Stimulated activated CD8-positive, alpha-beta memory T cell treated with anti-CD3 and anti-CD28 coated beads, Interleukin-4, amount 100 ng/mL, for 24 hours (primary cell): Measurements from ENCODE around the gene NOP56.

Experiments
- DNase-seq: peaks from one replicate; pipeline ENCODE4 v3.0.0-alpha.2; 2020; ENCODE audit warnings: low read depth

NOP56 gene

GRCh38 chr20:2651772-2652723, at the start of gene NOP56:
TSS of gene NOP56 (plus strand) at chr20:2652632. CDS start at chr20:2652661, 29 bp downstream.
- DNase-seq: peak; percentile 89

DNA sequence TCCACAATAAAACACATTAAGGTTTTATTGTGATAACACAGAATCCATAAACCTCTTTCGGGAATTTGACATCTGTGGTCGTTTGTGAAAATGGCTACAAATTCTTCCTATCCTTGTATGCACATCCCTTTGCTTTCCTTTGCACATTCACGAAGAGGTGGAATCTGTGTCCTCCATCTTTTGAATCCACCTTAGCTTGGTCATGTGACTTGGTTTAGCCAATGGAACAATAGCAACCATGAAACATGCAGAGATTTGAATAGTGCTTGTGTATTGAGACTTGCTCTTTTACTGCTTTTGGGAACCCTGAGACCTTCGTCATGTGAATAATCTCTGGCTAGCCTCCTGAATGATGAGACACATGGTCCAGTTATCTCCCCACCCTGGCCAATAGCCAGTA, 49.7 kb upstream of the NOP56 start:
- DNase-seq: no peak

GRCh38 chr20:2603816-2604505, 48.5 kb upstream of the NOP56 start:
- no peak for DNase-seq

- DNase-seq: no peak
Observed at GRCh38 chr20:2604506-2604835, 48.0 kb upstream of the NOP56 start.

- no peak for DNase-seq
Observed at GRCh38 chr20:2606507-2607006, 45.9 kb upstream of the NOP56 start.

DNA sequence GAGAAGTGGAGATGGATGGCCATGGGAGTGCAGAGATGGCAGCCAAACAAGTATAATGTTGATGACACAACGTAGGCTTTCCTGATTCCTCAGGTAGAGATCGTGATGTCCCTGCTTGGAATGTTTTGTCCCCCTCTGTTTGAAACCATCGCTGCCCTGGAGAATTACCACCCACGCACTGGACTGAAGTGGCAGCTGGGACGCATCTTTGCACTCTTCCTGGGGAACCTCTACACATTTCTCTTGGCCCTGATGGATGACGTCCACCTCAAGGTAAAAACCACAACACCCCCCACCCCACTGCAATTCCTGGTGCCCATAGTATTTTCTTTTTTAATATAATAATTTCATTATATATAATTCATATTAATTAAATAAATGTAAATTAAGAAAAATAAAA, 42.1 kb upstream of the NOP56 start:
- no peak for DNase-seq

DNA sequence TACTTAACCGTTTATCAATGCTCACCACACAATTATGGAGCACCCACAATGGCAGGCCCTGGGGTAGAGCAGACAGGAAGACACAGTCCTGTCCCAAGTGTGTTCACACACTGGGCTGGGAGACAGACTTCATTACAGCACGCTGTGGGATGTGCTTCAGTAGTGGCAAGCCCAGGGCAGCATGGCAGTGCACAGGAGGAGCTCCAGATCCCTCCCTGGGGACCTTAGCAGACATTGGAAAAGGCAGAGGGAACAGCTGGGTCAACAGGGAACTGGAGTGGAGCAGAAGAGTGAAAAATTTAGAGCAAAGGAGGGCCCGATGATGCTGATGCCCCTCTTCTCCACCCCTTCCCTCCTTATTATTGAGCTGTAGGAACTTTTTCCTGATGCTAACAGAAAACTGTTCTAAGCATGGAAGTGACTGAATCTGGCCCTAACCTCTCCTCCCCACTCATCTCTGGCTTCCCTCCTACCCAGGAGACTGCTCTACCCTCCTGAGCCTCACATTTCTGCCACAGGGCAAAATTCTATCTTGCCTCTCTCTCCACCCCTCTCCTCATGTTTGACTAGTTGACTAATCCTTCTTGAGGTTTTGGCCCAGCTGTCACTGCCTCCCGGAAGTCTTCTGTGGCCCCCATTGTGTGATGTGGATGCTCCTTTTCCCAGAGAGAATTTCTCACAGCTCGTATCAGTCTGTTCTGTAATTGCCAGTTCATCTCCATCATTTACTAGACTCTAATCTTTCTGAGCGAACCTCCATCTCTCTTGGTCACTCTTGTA, 41.3 kb upstream of the NOP56 start:
- no peak for DNase-seq

DNA sequence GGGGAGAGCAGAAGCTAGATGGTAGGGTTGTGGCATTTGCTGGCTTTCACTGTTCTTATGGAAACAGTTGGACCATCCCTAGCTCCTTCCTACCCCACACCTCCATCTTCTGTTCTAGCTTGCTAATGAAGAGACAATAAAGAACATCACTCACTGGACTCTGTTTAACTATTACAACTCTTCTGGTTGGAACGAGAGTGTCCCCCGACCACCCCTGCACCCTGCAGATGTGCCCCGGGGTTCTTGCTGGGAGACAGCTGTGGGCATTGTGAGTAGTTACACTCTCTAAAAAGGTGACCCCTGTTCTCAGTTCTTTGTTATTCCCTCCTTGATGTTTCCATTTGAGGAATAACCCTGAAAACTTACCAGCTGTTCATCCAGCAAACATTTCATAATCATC, 40.4 kb upstream of the NOP56 start:
- DNase-seq: no peak

DNA sequence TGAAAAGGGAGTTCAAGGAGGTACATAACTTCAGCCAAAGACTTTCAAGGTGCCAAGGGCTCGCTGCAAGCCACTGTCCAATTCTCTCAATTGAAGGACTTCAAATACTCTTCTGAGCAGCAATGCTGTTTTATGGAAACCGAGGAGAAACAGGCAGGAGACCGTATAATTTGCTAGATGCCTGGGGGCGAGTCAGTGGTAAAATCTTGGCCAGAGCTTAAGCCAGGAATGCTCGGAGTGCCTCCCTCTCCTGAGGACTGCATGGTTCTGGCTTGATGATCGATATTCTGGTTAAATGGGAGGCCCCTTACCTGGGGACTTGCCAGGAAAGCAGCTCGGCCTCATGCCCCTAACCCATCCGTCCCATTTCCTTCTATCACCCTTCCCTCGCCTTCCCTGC, 35.8 kb upstream of the NOP56 start:
- no peak for DNase-seq

- no peak for DNase-seq
Observed at GRCh38 chr20:2617099-2617714, 35.2 kb upstream of the NOP56 start.

GRCh38 chr20:2618815-2619214, 33.6 kb upstream of the NOP56 start:
- no peak for DNase-seq

DNA sequence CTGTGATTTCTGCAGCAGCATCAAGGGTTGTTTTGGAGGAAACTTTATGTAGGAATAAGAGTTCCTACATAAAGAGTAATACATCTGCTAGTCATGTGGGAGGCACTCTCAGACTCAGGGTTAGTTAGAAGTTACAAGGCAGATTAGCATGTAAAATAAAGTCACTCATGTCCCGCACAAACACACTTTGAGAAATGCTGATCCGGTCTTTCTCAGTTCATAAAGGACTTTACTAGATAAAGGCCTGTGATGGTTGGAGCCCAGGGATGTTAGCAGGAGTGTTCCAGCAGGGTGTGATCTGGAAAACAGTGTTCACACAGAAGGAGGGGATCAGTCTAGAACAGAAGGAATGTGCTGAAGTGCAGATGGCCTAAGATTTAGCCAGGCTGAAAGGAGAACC, 33.1 kb upstream of the NOP56 start:
- no peak for DNase-seq

- no peak for DNase-seq
Observed at GRCh38 chr20:2619961-2620595, 32.4 kb upstream of the NOP56 start.

DNA sequence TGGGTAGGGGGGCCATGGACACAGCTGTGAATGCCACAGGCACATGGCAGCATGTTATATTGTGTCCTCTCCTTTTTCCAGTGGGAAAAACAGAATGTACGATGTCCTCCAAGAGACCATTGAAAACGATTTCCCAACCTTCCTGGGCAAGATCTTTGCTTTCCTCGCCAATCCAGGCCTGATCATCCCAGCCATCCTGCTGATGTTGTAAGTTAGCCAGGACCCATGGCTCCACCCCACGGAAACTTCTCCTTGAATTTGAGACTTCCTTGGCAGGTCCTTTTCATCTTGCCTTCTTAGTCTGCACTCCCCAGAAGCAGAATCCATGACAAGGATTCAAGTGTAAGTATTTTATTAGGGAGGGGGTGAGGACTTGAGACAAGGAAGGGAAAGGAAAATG, 28.2 kb upstream of the NOP56 start:
- DNase-seq: no peak

DNA sequence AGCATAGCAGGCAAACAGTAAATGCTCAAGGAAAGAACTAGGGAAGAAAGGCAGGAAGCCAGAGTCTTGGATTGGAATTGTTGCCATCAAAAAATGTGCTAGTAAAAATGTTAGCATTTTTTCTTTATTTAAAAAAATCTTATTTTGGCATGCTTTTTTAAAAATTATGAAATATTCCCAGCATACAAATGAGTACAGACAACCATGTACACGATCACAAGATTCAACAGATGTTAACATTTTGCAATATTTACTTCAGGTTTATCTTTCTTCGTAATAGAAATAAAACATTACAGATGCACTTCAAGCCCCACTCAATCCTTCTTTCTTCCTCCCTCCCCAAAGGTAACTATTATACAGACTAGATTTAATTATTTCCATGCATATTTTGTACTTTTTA, 27.4 kb upstream of the NOP56 start:
- DNase-seq: no peak

DNA sequence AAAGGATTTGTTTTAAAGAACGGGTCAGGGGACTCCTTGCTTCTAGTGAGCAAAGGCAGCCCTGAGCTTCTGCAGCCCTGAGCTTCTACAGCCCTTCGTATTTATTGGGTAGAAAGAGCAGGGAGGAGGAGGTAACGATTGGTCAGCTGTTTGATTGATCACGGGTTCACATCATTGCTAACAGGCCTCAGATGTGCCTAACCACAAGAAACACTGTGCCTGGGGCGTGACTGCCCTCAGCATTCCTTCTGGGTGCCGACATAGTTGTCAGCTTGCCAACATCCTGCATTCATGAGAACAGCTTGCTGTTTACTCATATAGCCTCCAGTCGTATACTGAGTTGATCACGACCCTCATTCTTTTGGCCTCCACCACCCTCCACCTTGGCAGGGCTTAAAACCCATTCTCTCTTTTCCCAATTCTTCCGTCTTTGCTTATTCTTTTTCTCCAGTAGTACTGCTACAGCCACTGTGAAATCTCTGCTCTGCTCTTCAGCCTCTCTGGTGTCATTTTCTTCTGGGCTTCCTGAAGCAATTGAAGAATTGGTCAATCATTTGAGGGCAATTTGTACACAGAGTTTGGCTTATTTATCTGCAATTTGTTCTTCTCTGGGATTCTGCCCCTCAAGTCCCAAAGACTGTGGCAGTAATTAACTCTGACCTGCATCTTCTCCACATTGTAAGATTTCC, 25.4 kb upstream of the NOP56 start:
- no peak for DNase-seq

DNA sequence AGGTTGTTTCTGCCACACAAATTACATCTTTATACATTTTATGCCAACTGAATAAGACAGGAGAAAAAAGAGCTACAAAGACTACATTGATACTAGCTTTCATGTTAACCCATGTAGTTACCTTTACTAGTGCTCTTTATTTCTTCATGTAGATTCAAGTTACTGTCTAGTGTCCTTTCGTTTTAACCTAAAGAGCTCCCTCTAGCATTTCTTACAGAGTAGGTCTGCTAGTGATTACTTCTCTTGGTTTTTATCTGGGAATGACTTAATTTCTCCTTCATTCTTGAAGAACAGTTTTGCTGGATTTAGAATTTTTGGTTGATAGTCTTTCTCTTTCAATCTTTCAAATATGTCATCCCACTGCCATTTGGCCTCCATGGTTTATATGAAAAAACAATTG, 21.2 kb upstream of the NOP56 start:
- no peak for DNase-seq

GRCh38 chr20:2633381-2633780, 19.1 kb upstream of the NOP56 start:
- no peak for DNase-seq

GRCh38 chr20:2637246-2637645, 15.2 kb upstream of the NOP56 start:
- no peak for DNase-seq

DNA sequence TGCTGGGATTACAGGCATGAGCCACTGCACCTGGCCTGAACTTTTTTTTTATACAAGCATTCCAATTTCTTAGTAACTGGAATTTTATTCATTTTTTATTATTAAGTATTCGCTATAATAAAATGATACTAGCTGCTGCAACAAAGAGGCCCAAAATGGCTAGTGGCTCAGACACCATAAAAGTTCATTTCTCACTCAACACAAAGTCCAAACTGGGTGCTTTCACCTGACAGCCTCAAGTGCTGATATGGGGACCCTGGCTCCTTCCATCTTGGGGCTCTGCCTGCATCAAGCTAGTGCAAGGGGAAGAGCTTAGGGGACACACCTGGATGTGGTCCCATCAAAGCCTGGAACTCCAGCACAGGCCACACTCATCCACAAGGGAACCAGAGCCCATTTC, 12.2 kb upstream of the NOP56 start:
- DNase-seq: no peak

- DNase-seq: no peak
Observed at GRCh38 chr20:2640899-2641298, 11.5 kb upstream of the NOP56 start.
